HepG2 (cell line): ENCODE results near the gene NOP9. TPM values are rescaled to one million over a fixed set of nuclear protein-coding genes. Genes with fewer than 3 reads are reported as not detected.

Source experiments
- ATAC-seq: fragments of 200-7000 bp; cut with Tn5 transposase; 3 replicates; pipeline ENCODE4 v1.9.1; 2020; ENCODE audit warnings: mild to moderate bottlenecking, moderate library complexity
- BruUV-seq: library from RNA; stranded (reverse); fragments of 400-500 nt; replicated peaks from 2 replicates; lab custom pipeline; 2021; lab: Mats Ljungman, UMichigan
- CTCF ChIA-PET: fragments of 300-600 bp; formaldehyde crosslinking; extraction: SDS; loops from one replicate; lab custom pipeline; 2021; ENCODE audit warnings: low total read pairs, inconsistent platforms, low intra/inter-chr PET ratio; lab: Yijun Ruan, JAX
- POLR2A ChIA-PET: fragments of 350-600 bp; sonication (Branson Sonifier 250); formaldehyde crosslinking; loops from one replicate; lab custom pipeline; 2020; ENCODE audit warnings: antibody characterized with exemption, inconsistent platforms; lab: Yijun Ruan, JAX
- DNase-seq: peaks from one replicate; pipeline ENCODE4 v3.0.0-alpha.2; 2015; ENCODE audit warnings: low spot score
- FAIRE-seq: peaks from 3 replicates; lab custom pipeline; 2011; peaks lifted over from hg19 to GRCh38; lab: Jason Lieb, UNC
- H2AFZ ChIP-seq: one replicate; pipeline ENCODE4 v1.6.1; 2011; ENCODE audit warnings: low read length, inconsistent platforms
- H3K27ac ChIP-seq: fragments of 300-600 bp; 3 replicates; pipeline ENCODE4 v1.8.0; 2011; ENCODE audit warnings: mixed run types, mild to moderate bottlenecking, mixed read lengths, low read length, inconsistent platforms; ENCODE audit not compliant: insufficient read depth; ENCODE audit errors: extremely low read length
- H3K27me3 ChIP-seq, 2 experiments: fragments of 200-600 bp in 1 of 2; 2 replicates in 1 of 2; 3 replicates in 1 of 2; pipeline versions ENCODE4 v1.6.0 to v1.8.0; 2011; ENCODE audit warnings: low read length in 2 of 2, mild to moderate bottlenecking in 2 of 2, moderate library complexity in 2 of 2, inconsistent platforms in 1 of 2; ENCODE audit not compliant: insufficient read depth in 2 of 2, control insufficient read depth in 1 of 2
- H3K36me3 ChIP-seq, 2 experiments: fragments of 200-600 bp in 1 of 2; replicated peaks in 1 of 2; 2 replicates in 1 of 2; 3 replicates in 1 of 2; pipeline versions ENCODE4 v1.5.1 to v1.8.0; 2011; ENCODE audit warnings: low read length in 2 of 2, inconsistent platforms in 1 of 2; ENCODE audit not compliant: insufficient read depth in 2 of 2, control insufficient read depth in 1 of 2
- H3K4me1 ChIP-seq: 2 replicates; pipeline ENCODE4 v1.5.1; 2012; ENCODE audit warnings: low read length, inconsistent platforms; ENCODE audit not compliant: insufficient read depth
- H3K4me2 ChIP-seq: 2 replicates; pipeline ENCODE4 v1.6.0; 2011; ENCODE audit warnings: low read depth, low read length, inconsistent platforms
- H3K4me3 ChIP-seq, 3 experiments: fragments of 200-600 bp in 1 of 3; sonication (generic), shearing (Covaris generic) in 1 of 3; replicated peaks in 1 of 3; 2 replicates each; pipeline ENCODE4 v1.5.1; 2011 to 2016; ENCODE audit warnings: low read length in 3 of 3, inconsistent platforms in 2 of 3, low read depth in 2 of 3, mild to moderate bottlenecking in 2 of 3, control low read depth in 1 of 3, mixed read lengths in 1 of 3; ENCODE audit not compliant: insufficient read depth in 1 of 3
- H3K79me2 ChIP-seq: one replicate; pipeline ENCODE4 v1.6.1; 2011; ENCODE audit warnings: low read length, inconsistent platforms; ENCODE audit not compliant: insufficient read depth
- H3K9ac ChIP-seq: 2 replicates; pipeline ENCODE4 v1.6.0; 2011; ENCODE audit warnings: mild to moderate bottlenecking, low read depth, low read length, inconsistent platforms; ENCODE audit not compliant: insufficient read depth
- H3K9me3 ChIP-seq: 2 replicates; pipeline ENCODE4 v1.5.1; 2012; ENCODE audit warnings: mild to moderate bottlenecking, low read length
- H4K20me1 ChIP-seq: 2 replicates; pipeline ENCODE4 v1.6.0; 2011; ENCODE audit warnings: inconsistent platforms, mild to moderate bottlenecking, low read length, moderate library complexity; ENCODE audit not compliant: insufficient read depth
- MXD1 ChIP-seq: sonication (generic); formaldehyde crosslinking; IDR thresholded peaks from 2 replicates; pipeline ENCODE4 v1.4.0; 2020; ENCODE audit warnings: mild to moderate bottlenecking, missing genetic modification reagents
- ZNF180 ChIP-seq: sonication (generic); formaldehyde crosslinking; IDR thresholded peaks from 2 replicates; pipeline ENCODE4 v1.4.0; 2020; ENCODE audit warnings: low read depth, missing genetic modification reagents, borderline replicate concordance
- ZNF562 ChIP-seq: sonication (generic); formaldehyde crosslinking; IDR thresholded peaks from 2 replicates; pipeline ENCODE4 v1.8.0; 2022; ENCODE audit warnings: missing genetic modification reagents, borderline replicate concordance
- ZNF770 ChIP-seq: sonication (generic); formaldehyde crosslinking; IDR thresholded peaks from 2 replicates; pipeline ENCODE4 v1.5.0; 2020; ENCODE audit warnings: mild to moderate bottlenecking, missing genetic modification reagents
- WGBS: methylation state at CpG from one replicate; pipeline ENCODE4 v1.1.6; 2017; ENCODE audit warnings: low lambda C conversion rate; 5-methylcytosine and 5-hydroxymethylcytosine counted together
- in situ Hi-C: cut with HindIII; loops from 2 replicates; pipeline ENCODE4 v1.10.0; 2017; ENCODE audit warnings: low pct_unique_long_range_greater_than_20kb; ENCODE audit not compliant: extremely low pct_ligation_motif_present
- intact Hi-C: fragments of 100-400 bp; cut with micrococcal nuclease; formaldehyde crosslinking; loops from one replicate; pipeline ENCODE4 v1.10.0; 2022; ENCODE audit not compliant: unreplicated experiment
- polyA plus RNA-seq, 8 experiments: library from polyadenylated mRNA; depleted of rRNA in 3 of 8; stranded (reverse) in 7 of 8; unstranded in 1 of 8; fragments of >200 nt; fragmentation: Illumina TruSeq in 4 of 8; extraction: Trizol in 4 of 8; gene quantifications; 2 replicates each; pipeline versions ENCODE4 v1.2.1 to v1.2.3, GENCODE V29; 2011 to 2016; ENCODE audit warnings: low read depth in 4 of 8, missing spikeins in 1 of 8, mixed read lengths in 1 of 8; ENCODE audit not compliant: insufficient read depth in 1 of 8
- total RNA-seq, 5 experiments: library from RNA; depleted of rRNA; stranded (reverse); fragments of >200 nt; fragmentation: Illumina TruSeq; extraction: Trizol; gene quantifications; 2 replicates each; pipeline ENCODE4 v1.2.3, GENCODE V29; 2016; ENCODE audit warnings: low read depth in 1 of 5
- TF ChIP-seq, protein P1 (sequence below): sonication (generic); formaldehyde crosslinking; IDR thresholded peaks from 2 replicates; pipeline ENCODE4 v1.4.0; 2020; ENCODE audit warnings: mild to moderate bottlenecking, low read depth, missing genetic modification reagents

NOP9 gene
- total and polyA plus RNA-seq, 2 of the 13 experiments (the other 11 are each of a cell fraction or from before 2014, with no cell fraction given): 24.5 to 61.6 TPM

GRCh38 chr14:24340606-24341005 is 41.0 kb downstream of the NOP9 start:
- H2AFZ ChIP-seq: no peak overlapping the region
- no peak overlapping the region for H3K4me2 ChIP-seq
- in situ Hi-C loops (no loop called here), intact Hi-C loops (no loop called here)
- H4K20me1 ChIP-seq: no peaks in the 10 kb centered on the region
- no TSS peak for BruUV-seq
- H3K4me1 ChIP-seq: peaks cover 20% of the 10 kb centered on the region
- H3K79me2 ChIP-seq: no peaks in the 10 kb centered on the region
- CTCF ChIA-PET: no interaction called here
- no peak for ATAC-seq
- H3K4me3 ChIP-seq: no peak overlapping the region
- FAIRE-seq: no peak
- DNase-seq: no peak
- H3K27ac ChIP-seq: no peak overlapping the region
- peaks cover 5 to 46% of the 10 kb centered on the region in 2 experiments; a peak in 4 of 5 replicates for H3K27me3 ChIP-seq
- no peaks in the 10 kb centered on the region for H3K36me3 ChIP-seq
- TF ChIP-seq, protein P1, sequence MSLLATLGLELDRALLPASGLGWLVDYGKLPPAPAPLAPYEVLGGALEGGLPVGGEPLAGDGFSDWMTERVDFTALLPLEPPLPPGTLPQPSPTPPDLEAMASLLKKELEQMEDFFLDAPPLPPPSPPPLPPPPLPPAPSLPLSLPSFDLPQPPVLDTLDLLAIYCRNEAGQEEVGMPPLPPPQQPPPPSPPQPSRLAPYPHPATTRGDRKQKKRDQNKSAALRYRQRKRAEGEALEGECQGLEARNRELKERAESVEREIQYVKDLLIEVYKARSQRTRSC (CRISPR knock-in tag): no peak
- TF ChIP-seq MXD1 (no peak), ZNF180 (CRISPR knock-in tag) (no peak), ZNF562 (CRISPR knock-in tag) (no peak), ZNF770 (CRISPR knock-in tag) (no peak)
- H3K9me3 ChIP-seq: no peaks in the 10 kb centered on the region
- 50% methylated on average over 1 of the region's 1 CpG for WGBS
- POLR2A ChIA-PET: interaction anchor here (1.0 kb wide), 1 partner anchor 91 kb away, joined by 4 read pairs; no protein-coding TSS in a partner anchor
- no peak overlapping the region for H3K9ac ChIP-seq
